CD4-positive, alpha-beta T cell treated with Interleukin-1 beta for 1 hour (primary cell): ENCODE results near the gene TNPO2.
"Not testable (repeated sequence)": the region's sequence is repeated elsewhere in the genome, so short reads cannot be mapped to it uniquely, and the experiment has no call there.

ENCODE experiments used
- DNase-seq, 2 donors: peaks; one replicate each; pipeline ENCODE4 v3.0.0-alpha.2; 2020 to 2022

TNPO2 gene

GRCh38 chr19:12736995-12737834 lies 13.5 kb upstream of the TNPO2 start, which contains the start of gene GET3:
Gene GET3, plus strand, starts transcription at chr19:12737497. Its CDS starts 9 bp downstream, at chr19:12737506.
- peak; percentile 86 to 88 for DNase-seq

GRCh38 chr19:12733369-12734214 lies 9.9 kb upstream of the TNPO2 start:
- DNase-seq: peak; percentile 39 to 51

GRCh38 chr19:12731337-12731736 lies 7.6 kb upstream of the TNPO2 start:
- no peak for DNase-seq

DNA sequence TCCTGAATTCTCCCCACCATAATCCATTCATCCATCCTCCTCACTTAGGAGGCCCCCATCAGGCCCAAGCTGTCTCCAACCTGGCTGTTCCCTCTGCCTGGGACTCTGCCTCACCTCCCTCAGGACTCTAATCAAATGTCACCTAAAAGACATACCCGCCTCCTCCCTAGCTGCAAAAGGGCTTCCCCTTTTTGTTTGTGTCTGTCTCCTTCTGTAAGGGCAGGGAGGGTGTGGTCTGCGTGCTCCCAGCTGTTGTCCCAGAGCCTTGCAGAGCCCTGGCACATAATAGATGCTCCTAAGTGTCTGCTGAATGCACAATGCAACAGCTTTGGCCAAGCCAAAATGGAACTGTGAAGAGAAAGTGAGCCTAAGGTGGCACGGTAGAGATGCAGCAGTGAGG lies 6.3 kb upstream of the TNPO2 start:
- DNase-seq: no peak

- no peak for DNase-seq
Observed at GRCh38 chr19:12727745-12728433, 4.2 kb upstream of the TNPO2 start.

DNA sequence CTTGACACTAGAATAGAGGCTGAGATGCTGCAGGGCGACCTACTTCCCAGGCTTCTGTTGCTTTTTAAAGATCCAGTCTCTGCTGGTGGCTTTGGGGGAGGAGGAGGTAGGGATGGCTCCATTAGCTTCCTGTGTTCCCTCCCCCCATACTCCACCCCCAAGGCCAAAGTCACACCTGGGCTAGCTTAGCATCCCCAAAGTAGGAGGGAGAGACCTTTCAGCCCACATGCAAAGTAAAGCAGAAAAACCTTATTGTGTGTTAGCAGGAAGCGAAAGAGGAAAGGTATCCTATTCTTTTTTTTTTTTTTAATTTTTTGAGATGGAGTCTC lies 3.2 kb upstream of the TNPO2 start:
- no peak for DNase-seq

GRCh38 chr19:12725612-12726011 lies 1.9 kb upstream of the TNPO2 start:
- not testable (repeated sequence) for DNase-seq

DNA sequence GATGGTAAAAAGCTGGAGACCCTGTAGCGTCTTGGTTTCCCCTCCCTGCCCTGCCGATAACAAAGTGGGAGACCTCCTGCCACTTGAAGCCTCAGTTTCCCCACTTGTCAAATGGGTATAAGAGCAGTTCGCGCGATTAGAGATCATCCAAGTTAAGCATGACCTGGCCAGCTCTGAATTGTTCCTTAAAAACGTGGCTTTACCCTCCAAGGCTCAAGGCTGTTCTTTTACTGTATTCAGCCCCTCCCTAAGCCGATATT lies 421 bp downstream of the TNPO2 start:
- DNase-seq: no peak

DNA sequence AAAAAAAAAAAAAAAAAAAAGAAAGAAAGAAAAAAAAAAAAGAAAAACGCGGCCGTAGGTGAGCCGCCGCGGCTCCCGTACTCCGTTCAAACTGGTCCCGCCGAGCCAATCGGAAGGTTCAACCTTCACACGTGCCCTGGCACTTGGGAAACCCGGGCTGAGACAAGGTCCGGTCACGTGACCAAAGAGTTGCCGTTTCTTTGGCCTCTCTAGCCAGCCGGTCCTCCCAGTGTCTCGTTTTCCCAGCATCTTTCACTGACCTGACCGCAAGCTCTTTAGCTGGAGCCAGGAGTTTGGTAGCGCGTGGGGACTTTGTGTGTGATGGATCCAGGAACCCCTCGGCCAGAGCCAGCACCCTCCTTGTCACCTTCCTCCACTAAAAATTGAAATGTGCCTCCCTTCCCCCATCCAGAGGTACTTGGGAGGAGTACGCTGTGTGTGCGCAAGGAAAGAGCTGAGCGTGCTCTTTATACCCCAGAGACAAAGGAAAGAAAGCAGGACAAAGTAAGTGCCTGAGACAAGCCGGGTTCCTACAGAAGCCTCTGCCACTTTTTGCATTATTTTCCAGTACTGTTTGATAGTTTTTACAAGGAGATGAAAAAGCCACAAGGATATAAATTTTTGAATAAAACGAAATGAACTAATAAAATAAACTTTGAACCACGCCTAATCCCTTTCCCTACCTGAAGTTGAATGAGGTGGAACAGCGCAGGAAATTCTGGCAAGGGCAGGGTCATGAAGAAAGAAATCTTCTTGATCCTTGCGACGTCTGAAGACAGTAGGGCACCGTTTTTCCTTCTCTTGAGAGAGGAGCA lies 959 bp downstream of the TNPO2 start:
- peak; percentile 97 for DNase-seq

DNA sequence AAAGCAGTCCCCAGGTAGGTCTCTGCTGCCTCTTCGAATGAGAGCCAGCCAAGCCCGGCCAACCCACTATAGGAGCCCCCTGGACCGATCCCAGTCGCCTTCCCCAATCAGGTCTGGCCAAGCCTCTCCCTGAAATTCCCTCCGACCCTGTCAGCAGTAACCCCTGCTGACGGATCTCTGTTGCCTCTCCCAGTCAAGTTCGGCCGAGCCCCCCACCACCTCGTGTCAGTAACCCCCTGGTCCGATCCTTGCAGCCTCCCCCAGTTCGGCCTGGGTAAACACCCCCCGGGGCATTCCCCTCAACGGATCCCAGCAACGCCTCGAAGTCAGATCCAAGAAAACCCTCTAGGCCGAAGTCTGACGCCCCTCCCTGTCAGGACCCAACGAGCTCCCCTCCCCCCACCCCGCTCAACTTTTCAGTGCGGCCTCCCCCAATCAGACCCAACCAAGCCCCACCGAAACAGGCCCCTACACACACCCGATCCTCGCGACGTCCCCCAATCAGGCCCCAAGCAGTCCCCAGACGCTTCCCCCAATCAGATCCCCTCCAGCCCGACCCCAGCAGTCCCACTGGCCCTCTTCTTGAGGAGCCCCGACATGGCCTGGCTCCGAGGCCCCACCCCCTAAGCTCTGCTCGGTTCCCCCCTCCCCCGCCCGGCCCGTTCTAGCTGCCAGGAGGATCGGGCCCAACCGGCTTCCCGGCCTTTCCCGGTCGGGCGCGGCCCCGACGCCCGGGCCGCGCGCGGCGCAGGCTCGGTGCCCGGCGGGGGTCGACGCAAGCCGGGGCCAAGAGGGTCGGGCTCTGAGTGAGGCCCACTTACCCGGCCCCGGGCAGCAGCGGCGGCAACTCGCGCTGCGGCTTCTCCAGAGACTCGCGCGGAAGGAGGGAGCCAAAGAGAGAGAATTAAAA lies 1.8 kb downstream of the TNPO2 start:
- DNase-seq: peak; percentile 53 to 67

GRCh38 chr19:12720851-12721655 lies 2.7 kb downstream of the TNPO2 start:
- DNase-seq: no peak

DNA sequence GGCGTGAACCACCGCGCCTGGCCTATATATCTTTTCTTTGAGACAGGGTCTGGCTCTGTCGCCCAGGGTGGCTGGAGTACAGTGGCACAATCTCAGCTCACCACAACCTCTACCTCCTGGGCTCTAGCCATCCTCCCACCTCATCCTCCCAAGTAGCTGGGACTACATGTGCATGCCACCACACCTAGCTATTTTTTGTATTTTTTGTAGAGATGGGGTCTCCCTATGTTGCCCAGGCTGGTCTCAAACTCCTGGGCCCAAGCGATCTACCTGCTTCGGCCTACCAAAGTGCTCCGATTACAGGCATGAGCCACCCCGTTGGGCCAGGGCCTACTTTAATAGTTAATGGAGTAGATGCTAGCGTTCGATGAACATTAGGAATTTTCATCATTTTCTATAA lies 3.4 kb downstream of the TNPO2 start:
- no peak for DNase-seq

GRCh38 chr19:12715929-12716328 lies 7.8 kb downstream of the TNPO2 start:
- no peak for DNase-seq

GRCh38 chr19:12715102-12715501 lies 8.6 kb downstream of the TNPO2 start:
- no peak for DNase-seq

GRCh38 chr19:12713304-12713703 lies 10.4 kb downstream of the TNPO2 start:
- not testable (repeated sequence) for DNase-seq

GRCh38 chr19:12712077-12712476 lies 11.7 kb downstream of the TNPO2 start:
- peak in 1 of 2 donors; percentile 34 for DNase-seq

DNA sequence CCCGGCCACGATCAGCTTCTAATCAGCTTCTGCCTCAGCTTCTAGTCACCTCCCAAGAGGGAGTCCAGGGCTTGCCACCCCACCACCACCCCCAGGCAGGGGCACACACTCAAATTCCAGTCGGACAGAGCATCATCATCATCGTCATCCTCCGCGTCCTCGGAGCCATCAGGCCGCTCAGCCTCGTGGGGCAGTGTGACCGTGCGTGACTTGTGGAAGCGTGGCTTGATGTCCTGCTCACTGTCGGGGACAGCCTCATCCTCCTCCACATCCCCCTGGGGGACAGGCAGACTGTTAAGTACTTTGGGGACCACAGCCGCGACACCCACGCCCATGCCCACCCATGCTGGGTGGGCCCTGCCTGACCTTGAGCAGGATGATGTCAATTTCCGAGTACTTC lies 12.5 kb downstream of the TNPO2 start:
- no peak for DNase-seq

- DNase-seq: no peak
Observed at GRCh38 chr19:12708641-12709040, 15.1 kb downstream of the TNPO2 start.

DNA sequence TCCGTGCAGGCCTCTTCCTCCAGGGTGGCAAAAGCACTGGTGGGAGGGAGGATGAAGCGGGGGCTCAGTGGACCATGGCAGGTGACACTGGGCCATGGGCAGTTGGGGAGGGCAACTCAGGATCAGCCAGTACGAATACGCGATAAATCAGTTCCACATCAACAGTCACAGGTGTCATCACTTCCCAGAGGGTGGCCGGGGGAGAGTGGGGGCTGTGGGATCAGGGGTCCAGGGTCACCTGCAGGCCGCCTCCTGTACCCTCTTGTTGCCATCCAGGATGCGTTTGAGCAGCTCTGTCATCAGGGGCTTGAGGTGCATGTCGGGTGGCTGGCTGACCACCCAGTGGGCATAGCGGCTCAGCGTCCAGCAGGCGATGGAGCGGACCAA lies 17.4 kb downstream of the TNPO2 start:
- DNase-seq: no peak

GRCh38 chr19:12705654-12706331 lies 17.9 kb downstream of the TNPO2 start:
- no peak for DNase-seq
